ENCODE results near the gene TAF11L6. TPM values are rescaled to one million over a fixed set of nuclear protein-coding genes. Genes with fewer than 3 reads are reported as not detected.

Gene TAF11L6
- not detected in 2 replicates for total RNA-seq

GRCh38 chr5:17528369-17528768 lies at the start of gene TAF11L6:
Gene TAF11L6, plus strand, starts transcription at chr5:17528669.

GRCh38 chr5:17497931-17498330 lies 30.5 kb upstream of the TAF11L6 start, which contains the start of gene TAF11L2:
Gene TAF11L2, plus strand, starts transcription at chr5:17498231.

GRCh38 chr5:17518067-17518466 lies 10.4 kb upstream of the TAF11L6 start, which contains the start of gene TAF11L3:
Gene TAF11L3, plus strand, starts transcription at chr5:17518367.

GRCh38 chr5:17521501-17521900 lies 7.0 kb upstream of the TAF11L6 start, which contains the start of gene TAF11L4:
Gene TAF11L4, plus strand, starts transcription at chr5:17521801.

GRCh38 chr5:17524935-17525334 lies 3.5 kb upstream of the TAF11L6 start, which contains the start of gene TAF11L5:
Gene TAF11L5, plus strand, starts transcription at chr5:17525235.

Other genes with a start within 250 kb of the TAF11L6 start
- not detected in 2 replicates for gene TAF11L2, start 30.4 kb upstream of the TAF11L6 start, total RNA-seq
- gene TAF11L3, start 10.3 kb upstream of the TAF11L6 start, total RNA-seq = not detected in 2 replicates
- gene TAF11L4, start 6.9 kb upstream of the TAF11L6 start, total RNA-seq = not detected in 2 replicates
- not detected in 2 replicates for gene TAF11L5, start 3.4 kb upstream of the TAF11L6 start, total RNA-seq
- not detected in 2 replicates for gene TAF11L7, start 57.1 kb downstream of the TAF11L6 start, total RNA-seq
- gene TAF11L8, start 62.3 kb downstream of the TAF11L6 start, total RNA-seq = not detected in 2 replicates
- not detected in 2 replicates for gene TAF11L9, start 65.7 kb downstream of the TAF11L6 start, total RNA-seq
- not detected in 2 replicates for gene TAF11L10, start 69.2 kb downstream of the TAF11L6 start, total RNA-seq
- gene TAF11L11, start 75.5 kb downstream of the TAF11L6 start, total RNA-seq = not detected in 2 replicates
- gene TAF11L12, start 81.7 kb downstream of the TAF11L6 start, total RNA-seq = not detected in 2 replicates
- not detected in 2 replicates for gene TAF11L13, start 103.4 kb downstream of the TAF11L6 start, total RNA-seq
- gene TAF11L14, start 105.8 kb downstream of the TAF11L6 start, total RNA-seq = not detected in 2 replicates

All from dermis lymphatic vessel endothelial cell (primary cell).